ENCODE results near the gene SUPT6H.
A peak's percentile ranks its signal among the peaks of the same experiment; 100 is the strongest.

SUPT6H gene

DNA sequence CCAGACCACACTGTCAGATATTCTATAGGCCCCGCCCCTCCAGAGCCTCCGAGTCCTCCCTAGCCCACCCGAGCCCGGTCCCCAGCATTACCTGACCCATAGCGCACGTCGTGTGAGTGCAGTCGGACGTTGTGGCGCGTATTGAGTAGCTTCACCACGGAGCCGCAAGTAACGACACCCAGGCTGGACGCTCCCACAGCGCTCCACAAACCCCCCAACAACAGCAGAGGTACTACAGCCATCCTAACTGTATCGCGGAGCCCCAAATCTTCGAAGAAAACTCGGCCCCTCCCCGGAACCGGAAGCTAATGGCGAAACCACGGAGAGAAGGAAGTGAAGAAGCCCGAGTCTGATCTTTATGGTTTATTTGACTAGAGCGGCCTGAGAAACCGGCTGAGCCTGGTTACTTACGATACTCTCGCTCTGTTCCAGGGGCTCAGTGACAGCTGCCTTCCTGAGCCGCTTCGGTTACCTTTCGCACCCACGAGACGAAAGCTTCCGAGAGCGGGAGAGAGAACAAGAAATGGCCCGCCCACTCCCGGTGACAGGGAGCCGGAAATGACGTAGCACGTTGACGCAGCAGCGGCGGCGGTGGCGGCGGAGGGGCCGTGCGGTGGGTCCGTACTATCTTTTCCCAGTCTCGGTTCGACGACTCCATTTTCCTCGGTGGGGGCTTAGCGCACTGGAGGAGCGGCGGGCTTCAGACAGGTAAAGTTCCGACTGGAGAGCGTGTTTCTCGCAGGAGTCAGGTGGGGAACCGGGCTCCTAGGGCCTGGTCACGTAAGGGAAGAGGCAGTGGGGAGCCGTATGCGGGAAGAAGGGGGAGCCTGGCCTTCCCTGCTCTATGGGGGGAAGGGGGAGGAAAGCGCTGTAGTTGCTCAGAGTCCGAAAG lies at the start of gene SUPT6H, which contains the start of gene SDF2:
Gene SUPT6H, plus strand, starts transcription at position 571 of the 892 bp plus-strand sequence. CDS start 11,197 bp downstream, outside the sequence.
Gene SDF2, minus strand, starts transcription at position 272 of the 892 bp plus-strand sequence. Its CDS starts 30 bp downstream, at position 242.
- peak; percentile 44 to 61 for DNase-seq (ENCODE audit: low read depth in 2 of 2)

DNA sequence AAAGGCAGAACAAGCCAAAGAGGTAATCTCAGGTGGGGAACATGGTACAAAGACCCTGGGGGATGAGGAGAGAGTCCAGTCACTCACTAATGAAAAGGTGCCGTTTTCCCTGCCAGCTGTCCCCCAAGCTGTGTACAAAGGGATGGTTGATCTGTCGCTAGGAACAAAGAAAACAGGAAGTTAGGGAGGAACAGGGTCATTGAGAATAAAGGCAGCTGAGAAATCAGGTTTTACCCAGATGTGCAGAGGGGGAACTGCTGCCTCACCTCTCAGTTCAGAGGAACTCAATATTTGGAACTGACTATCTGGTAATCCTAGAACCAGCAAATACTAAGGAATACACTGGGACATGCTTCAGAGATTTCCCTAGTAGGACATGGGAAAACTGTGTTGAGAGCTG lies 49.5 kb upstream of the SUPT6H start:
- no peak for DNase-seq (ENCODE audit: low read depth in 2 of 2)

DNA sequence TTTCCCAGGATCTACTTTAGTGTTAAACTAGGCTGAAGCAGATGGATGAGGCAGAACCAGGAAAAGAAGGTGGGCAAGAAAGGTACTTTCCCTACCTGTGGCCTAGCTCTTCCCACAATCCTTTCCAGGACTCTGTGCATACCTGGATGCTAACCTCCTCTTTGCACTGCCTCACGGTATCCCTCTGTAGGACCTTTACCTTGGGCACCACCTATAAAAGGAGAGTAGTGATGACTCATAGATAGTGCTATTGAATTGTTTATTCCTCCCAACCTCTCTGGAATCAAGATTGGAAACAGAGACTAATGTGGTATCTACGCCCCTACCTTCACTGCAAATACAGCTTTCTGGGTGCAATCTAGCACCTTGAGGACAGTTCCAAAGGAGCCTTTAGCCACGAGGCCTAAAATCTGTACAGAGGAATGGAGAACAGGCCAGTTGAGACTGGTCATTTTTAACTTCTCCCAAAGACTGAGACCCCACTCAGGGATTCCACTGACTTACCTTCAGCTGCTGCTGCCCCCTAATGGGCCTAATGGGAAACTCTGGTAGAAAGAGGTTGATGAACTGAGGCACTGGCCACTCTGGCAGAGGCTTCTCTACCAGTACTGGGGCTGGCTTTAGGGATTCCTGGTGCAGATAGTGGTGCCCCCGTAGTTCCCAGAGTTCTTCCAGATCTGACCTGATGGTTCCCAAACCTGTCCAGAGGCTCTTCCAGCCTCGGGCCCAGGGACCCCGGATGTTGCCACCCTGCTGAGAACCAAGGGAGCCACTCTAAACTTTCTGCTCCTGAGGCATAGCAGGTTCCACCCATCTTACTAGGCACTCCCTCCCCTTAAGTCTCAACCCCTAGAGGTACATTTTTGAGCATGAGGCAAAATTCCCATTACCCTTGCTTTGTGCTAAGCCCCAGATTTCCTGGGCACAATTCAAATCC lies 48.8 kb upstream of the SUPT6H start:
- no peak for DNase-seq (ENCODE audit: low read depth in 2 of 2)

DNA sequence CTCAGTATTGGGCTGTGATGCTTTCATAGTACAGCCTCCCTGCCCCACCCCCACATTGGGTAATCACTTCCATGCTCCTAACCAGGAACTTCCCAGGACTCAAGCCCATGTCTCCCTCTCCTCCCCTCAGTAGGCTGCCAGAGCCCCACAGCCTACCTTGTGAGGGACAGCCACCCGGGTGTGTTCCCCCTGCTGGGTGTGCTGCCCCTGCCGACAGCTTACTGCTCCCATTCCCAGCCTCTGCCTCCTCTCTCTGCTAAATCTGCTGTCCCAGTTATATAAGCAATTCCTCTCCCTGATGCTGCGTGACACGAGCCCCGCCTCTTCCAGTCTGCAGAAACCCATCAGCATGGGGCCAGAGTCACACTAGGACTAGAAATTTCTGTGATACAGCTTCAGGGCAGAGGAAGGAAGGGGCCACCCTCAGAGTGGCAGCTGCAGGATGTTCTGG lies 48.0 kb upstream of the SUPT6H start, which contains the start of gene RSKR:
Gene RSKR, minus strand, starts transcription at position 255 of the 451 bp plus-strand sequence. Its CDS starts 24 bp downstream, at position 231.
- no peak for DNase-seq (ENCODE audit: low read depth in 2 of 2)

DNA sequence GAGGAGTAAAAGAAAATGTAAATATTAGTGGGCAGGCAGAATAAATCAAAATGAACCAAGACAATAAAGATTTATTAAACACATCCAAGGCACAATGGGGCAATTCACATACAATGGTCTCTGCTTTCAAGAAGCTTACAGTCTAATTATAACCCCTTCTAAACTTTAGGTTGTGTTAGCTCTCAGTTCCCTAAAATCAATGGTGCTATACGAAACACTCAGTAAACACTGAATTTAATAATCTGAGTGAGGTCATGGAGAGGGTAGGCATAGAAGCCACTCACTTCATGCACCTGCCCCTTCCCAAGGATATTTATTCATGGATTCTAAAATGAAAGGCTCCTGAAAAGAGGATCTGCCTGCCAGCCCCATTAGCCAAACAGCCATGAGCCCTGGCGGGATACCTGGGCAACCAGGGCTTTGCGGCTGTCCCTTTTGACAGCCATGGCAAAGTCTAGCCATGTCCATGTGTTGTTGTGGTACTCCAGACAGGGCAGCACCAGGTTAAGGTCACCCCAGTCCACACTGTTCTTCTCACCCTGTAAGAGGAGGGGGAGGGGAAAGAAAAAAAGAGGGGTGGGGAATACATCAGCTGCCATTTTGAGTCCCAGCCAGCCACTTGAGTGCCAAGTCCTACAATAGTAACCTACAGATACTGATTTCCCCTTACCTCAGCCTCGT lies 46.6 kb upstream of the SUPT6H start:
- no peak for DNase-seq (ENCODE audit: low read depth in 2 of 2)

DNA sequence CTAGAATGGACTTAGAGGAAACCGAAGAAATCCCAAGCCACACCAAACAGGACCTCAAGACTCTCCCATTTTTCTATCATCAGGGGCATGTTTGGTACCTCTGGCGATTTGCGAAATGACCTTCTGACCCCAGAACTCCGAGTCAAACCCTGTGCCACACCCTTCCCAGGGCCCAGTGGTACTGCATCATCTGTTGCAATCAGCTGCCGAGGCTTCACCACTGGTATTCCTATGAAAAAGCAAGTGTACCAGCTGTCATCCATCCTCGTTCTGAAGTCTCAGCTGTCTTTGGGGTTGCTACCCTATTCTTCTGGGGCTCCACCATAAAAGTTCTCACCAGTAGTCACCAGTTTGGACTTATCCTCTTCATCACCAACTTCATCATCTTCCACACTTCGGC lies 45.7 kb upstream of the SUPT6H start:
- no peak for DNase-seq (ENCODE audit: low read depth in 2 of 2)

DNA sequence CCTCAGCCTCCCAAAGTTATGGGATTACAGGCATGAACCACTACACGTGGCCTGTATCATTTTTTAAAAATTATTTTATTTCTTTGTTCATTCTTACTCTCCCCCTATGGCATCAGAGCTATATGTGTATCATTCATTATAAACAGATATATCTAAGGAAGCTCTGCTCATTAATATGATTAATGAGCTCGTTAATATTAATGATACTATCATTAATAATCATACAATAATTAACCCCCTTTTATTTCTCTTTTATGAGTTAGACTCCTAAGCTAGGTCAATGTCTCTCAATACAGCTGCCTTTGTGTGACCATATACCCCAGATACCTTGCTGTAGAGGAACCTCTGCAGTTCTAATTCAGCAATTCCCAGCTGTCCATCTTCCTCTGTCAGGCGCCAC lies 43.5 kb upstream of the SUPT6H start:
- DNase-seq (ENCODE audit: low read depth in 2 of 2) = no peak

DNA sequence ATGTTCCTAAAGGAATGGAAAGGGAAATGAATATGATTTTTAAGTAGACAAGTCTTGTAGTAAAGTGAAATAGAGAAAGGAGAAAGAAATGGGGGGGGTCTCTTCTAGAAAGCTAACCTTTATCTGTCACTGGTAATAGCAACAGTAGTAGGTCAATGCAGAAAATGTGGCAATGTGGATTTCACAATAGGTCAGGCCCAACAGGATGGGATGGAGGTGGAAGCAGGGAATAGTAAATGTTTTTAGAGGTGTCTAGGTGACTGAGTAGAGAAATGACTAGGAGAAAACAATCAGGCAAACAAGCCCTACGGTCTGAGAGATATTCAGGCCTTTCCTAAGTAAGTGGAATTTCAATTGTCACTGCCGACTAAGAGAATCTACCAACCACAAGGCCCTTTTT lies 42.0 kb upstream of the SUPT6H start:
- DNase-seq (ENCODE audit: low read depth in 2 of 2) = no peak

DNA sequence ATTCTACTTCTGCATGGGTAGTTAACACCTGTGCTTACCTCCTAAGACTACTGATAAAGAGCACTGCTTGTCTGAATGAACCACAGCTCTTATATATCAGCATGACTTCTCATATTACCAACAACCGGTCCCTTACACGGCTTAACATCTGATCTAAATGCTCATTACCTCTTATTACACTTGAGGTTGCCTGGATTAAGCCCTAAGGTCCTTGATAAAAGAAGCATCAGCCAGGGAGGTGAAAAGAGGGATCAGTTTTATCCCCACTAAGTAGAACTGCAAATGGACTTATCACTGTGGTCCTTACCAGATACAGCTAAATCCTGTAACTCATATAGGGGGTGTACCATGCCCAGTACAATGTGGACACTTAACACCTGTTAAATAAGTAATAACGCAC lies 39.8 kb upstream of the SUPT6H start:
- no peak for DNase-seq (ENCODE audit: low read depth in 2 of 2)

DNA sequence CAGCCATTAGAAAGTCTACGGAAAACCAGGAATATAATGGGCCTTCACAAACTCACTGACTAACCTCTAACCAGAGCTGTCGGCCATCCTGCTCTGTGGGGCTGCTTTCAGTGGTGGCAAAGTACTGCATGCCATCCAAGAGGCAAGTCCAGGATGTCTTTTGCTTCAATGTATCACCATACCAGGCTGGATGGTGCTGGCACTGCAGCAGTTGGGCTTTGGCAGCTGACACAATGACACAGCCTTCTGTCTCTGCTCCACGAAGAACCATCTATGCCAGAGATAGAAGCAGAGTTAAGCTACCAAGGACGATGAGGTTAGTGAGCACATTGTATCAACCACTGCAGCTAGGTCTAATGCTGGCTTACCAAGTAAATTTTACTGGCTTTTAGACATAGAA lies 38.3 kb upstream of the SUPT6H start:
- no peak for DNase-seq (ENCODE audit: low read depth in 2 of 2)

DNA sequence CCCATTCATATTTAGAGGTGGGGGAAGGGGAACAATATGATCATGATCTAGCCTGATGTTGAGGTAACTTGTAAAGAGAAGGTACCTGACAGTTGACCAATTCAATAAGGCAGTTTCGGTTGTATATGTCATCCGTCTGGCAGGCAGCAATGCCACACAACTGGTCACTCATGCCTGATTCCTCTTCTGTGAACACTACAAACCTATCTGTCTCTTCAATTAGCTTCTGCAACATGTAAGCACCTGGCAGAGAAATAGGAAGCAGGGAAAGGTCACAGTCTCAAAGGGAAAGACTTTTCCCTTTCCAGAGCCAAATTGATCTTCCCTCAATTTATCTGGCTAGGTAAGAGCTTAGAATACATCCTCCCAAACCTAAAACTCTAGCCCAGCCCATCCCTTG lies 37.9 kb upstream of the SUPT6H start:
- no peak for DNase-seq (ENCODE audit: low read depth in 2 of 2)

DNA sequence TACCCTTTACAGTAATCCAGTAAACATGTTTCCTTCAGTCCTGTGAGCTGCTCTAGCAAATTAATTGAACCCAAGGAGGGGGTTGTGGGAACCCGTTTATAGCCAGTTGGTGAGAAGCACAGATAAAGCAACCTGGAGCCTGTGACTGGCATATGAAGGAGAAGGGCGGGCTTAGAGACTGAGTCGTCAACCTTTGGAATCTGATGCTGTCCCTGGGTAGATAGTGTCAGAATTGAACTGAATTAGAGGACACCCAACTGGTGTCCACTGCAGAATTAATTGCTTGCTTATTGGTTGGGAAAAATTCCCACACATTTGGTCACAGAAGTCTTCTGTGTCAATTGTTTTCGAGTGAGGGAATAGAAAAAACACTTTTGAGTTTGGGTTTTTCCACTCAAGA lies 35.2 kb upstream of the SUPT6H start:
- DNase-seq (ENCODE audit: low read depth in 2 of 2) = no peak

DNA sequence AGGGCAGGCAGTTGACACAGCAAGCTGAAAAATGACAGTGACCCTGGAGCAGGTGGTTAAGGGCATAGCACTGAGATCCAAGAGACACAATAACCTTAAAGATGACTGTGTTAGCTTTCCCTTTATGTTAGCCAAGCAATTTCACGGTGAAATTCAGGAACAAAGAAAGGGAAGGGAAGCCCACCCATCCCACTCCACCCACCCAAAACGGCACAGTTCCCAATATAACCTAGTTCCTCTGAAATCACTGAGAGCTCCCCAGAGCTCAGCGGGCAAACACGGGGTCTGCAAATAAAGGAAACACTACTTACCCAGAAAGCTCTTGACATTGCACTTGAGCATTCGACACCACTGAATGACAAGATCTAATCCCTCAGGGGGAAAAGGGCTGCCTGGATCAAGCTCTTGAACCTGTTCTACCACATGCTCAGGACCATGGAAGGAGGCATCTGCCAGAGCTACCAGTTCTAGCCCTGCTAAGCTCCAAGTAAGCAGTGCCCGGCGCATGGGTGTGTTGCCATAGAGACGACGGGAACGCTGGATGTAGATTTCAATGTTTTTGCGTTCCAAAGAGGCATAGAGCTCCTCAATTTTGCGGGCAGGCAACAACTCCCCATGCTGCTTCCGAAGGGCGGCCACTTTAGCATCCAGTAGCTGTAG lies 27.7 kb upstream of the SUPT6H start:
- DNase-seq (ENCODE audit: low read depth in 2 of 2) = no peak

DNA sequence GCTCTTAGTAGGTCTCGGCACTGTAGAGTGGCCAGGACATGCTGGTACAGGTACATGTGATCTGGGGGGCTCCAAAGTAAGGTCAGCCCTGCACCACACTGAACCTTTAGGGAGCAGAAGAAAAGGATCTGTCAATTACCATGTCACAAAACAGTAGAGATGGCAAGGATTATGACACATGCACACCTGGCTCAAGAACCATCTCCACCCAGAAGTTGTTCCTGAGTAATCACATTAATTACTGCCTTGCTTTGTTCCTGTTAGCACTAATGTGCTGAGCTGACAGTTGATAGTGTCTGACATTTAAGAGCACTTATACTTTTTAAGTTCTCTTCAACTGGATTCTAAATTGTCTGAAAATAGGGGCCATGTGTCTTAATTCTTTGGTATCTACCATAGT lies 26.5 kb upstream of the SUPT6H start:
- DNase-seq (ENCODE audit: low read depth in 2 of 2) = no peak

DNA sequence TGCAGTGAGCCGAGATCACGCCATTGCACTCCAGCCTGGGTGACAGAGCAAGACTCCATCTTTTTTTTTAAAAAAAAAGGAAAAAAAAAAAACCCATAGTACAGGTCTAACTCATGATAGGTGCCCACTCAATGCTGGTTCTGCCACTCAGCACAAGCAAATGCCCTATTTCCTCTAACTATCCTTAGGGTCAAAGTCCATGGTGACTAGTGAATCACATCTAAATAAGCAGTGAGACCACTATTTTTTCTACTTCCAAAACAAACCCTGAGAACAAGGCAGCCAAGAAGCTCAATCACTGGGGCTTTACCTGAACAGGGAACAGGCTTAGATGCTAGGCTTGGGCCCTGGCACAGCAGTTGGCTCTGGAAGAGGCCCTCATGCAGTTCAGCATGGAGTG lies 20.4 kb upstream of the SUPT6H start:
- DNase-seq (ENCODE audit: low read depth in 2 of 2) = no peak

DNA sequence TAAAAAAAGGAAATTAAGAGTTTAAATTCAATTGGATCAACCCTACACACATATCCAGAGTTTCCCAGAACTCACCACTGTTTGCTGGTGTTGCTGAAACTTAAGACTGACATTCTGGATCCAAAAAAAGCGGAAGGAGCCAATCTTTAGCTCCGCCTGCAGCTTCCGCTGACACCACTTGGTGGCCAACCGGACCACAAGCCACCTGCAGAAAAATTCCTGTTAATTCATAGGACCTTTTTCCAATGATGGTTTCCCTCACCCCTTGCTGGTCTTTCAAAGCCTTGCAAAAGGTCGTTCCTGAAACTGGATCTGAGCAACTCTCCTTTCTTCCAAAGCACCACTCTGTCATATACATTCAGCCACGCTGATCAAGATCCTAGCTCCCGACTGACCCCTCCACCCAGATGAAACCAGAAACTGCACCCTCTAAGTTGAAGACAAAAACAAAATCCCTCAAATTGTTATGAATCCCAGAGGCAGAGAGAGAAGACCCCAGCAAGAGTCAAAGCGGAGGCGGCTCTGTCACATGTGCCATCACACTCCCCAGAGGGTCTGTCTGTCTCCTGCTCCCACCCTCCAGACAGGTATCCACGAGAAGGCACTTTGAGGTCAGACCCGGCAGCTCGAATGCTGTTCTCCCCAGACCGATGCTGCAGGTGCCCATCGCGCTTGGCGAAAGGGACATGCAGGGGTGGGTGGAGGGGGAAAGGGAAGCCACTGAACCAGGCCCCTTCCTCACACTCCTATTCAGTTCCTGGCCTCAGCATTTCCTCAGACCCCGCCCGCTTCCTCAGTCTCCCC lies 17.8 kb upstream of the SUPT6H start:
- no peak for DNase-seq (ENCODE audit: low read depth in 2 of 2)

DNA sequence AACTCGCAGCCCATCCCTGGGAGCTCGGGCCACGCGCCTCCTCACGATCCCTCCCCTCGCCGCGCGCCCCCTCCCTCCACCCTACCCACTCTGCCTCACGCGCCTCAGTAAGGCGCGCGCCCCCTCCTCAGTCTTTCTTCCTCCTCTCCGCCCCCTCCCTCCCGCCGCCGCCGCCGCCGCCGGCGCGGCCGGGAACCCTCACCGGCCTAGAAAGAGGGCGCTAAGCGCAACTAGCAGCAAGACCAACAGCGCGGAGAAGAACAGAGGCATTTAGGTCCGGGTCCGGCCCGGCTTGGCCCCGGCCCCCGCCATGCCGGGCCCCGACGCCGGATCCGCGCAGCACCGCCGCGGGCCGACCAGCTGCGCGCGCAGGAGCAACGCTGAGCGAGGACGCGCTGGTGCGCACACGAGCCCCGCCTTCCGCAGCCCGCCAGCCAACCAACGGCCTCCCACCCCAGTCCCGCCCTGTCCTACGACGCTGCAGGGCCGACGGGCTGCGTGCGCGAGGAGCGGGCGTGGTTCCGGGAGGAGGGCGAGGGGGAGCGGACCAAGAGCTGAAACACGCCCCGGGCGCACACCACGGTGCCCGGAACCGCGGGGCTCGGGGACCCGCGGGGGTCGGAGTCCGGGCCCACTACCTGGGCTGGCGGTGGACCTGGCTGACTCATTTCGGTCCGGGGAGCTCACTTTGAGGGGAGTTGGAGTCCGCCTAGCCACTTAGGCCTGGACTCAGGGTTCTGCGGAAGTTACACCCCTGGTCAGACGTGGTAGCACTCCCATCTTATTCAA lies 17.0 kb upstream of the SUPT6H start, which contains the start of gene BLTP2:
Gene BLTP2, minus strand, starts transcription at position 372 of the 789 bp plus-strand sequence. Its CDS starts 102 bp downstream, at position 270.
- peak; percentile 77 to 82 for DNase-seq (ENCODE audit: low read depth in 2 of 2)

DNA sequence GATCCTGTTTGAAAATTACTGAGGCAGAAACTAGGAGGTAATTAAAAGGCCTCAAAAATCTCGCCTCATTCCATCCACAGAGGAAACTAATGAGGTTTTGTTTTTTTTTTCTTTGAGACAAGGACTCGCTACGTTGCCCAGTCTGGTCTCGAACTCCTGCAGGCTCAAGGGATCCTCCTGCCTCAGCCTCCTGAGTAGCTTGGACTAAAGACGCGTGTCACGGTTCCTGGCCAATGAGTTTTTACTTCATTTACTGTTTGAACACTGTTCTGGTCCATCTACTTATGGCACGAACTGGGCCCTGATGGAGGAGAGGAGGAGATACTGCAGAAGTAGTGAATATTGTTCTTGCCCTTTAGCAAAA lies 16.4 kb upstream of the SUPT6H start:
- DNase-seq (ENCODE audit: low read depth in 2 of 2) = no peak

DNA sequence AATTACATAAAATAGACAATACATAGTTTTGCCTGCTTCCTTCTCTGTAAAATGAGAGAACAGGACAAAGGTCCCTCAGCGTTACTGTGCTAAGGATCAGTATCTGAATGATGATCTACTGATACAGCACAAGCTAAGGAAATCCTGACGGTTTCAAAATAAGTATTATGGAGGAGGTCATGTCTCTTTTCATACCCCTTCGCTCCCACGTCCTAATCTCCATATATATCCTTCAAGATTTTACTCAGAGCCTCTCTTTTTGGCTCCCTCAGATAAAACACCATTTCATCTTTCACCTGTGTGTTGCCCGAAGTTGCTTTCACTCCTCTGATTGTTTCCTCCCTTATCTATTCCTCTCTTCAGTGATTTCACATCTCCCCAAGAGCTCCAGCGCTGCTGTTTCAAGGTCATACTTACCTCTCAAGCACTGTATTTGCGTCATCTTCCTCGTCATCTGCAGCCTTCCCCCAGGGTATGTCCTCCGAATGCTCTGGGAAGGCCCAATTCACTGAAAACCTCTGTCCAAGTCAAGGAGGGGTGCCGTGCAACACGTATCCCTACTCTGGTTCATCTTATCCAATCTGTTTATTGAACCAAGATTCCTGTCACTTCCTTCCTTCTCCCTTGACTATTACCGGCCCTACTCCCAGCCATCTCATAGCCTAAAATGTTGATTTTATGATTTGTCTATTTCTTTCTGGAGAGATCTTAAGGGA lies 15.8 kb upstream of the SUPT6H start:
- no peak for DNase-seq (ENCODE audit: low read depth in 2 of 2)

Data from fibroblast of skin of left biceps (primary cell).